Stimulated activated CD8-positive, alpha-beta memory T cell treated with anti-CD3 and anti-CD28 coated beads, Interleukin-12 subunit alpha, Interleukin-12 subunit beta, amount 100 ng/mL, for 24 hours (primary cell): Measurements from ENCODE around the gene PDXK.
"Not testable (repeated sequence)": the region's sequence is repeated elsewhere in the genome, so short reads cannot be mapped to it uniquely, and the experiment has no call there.

Experiments used
- DNase-seq: peaks from one replicate; pipeline ENCODE4 v3.0.0-alpha.2; 2020; ENCODE audit errors: extremely low read depth

Gene PDXK

DNA sequence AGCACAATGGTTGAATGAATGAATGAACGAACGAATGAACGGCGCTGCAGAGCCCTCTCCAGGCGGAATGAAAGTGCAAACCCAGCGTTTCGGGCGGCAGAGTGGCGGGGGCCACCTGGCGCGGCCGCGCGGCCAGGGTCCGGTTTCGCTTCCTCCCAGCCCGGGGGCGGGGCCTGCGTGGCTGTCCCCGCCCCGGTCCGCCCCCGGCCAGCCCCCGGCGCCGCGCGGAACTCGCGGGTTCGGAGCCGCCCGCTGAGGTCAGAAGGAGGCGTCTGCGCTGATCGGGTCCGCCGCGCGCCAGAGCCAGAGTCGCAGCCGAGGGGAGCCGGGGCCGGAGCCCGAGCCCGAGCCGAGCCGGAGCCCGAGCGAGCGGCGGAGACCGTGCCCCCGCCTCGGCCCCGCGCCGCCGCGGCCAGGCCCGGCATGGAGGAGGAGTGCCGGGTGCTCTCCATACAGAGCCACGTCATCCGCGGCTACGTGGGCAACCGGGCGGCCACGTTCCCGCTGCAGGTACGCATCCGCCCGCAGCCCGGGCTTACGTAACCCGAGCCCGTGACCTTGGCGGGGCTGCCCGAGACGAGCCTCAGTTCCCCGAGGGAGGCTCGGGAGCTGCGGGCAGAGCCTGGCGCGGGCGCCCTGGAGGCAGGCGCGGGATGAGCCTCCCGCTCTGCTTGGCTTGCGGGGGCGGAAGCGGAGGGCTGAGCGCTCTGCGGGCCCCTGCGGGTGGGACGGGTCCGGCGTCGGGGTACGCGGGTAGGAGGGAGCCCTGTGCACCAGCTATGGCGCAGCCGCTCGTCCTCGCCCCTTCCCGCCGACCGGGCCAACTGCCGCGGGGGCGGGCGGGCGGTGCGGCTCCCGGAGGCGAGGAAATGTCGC, at the start of gene PDXK:
Gene PDXK (plus strand): TSS at position 258 of the 876 bp plus-strand sequence. CDS start 166 bp downstream, at position 424.
- peak; percentile 45 for DNase-seq

DNA sequence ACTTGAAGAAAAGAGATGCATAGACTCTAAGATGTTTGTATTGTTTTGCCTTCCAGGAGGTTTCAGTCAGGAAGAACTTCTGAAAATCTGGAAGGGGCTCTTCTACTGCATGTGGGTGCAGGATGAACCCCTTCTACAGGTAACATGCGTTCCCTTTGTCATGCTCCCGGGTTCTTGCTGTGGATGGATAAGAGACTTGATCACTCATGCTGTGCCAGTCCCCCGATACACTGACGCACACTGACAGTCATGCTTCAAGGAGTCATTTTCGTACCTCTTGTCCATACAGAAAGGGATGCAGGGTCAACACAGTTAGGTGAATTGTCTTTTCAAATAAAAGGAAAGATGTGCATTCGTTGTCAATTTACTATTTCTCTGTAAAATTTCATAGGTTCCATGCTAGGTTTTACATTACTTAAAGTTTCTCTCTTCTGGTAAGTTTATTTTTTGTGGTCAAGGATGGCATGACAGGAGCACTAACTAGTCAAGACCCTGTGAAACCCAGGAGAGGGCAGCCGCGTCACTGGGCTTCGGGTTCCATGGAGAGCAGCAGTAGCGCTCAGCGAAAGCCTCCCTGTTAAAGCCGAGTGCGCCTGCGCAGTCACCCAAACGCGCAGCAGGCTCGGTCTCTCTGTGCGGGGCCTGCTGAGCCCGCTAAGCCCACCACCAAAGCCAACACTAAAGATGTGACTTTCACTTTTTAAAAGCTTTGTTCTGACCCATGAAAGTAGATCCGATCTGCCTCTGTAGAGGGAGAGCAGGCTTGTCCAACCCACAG, 48.9 kb upstream of the PDXK start:
- no peak for DNase-seq

DNA sequence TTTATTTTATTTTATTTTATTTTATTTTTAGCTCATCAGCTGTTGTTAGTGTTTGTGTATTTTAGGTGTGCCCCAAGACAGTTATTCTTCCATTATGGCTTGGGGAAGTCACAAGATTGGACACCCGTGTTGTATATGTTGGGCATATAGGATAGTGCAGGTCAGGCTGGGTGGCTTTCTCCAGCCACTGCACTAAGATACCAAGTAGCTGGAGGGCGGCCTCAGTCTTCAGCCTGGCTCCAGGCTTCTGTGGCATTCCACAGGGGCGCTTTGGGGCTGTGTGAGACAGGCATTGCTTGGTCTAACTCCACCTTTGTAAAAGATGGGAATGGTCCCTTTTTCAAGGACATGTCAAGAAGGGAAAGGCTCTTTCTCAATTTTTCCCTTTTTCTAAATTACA, 43.1 kb upstream of the PDXK start:
- no peak for DNase-seq

DNA sequence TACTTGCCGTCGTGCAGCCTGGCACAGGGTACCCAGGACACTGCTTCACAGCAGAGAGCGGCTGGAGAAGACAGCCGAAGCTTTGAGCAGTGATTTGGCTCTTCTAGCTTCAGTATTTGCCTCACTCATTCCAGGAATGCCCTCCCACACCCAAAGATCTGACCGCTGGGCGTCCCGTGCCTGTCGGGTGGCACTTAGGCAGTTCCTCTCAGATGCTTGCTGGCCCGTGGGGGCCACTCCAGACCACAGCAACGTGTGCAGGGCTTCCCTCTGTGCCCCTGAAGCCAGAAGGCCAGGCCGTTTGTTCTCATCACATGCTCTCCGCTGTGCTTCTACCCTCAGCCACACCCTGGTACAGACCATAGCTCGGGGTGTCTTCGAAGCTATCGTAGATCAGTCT, 42.5 kb upstream of the PDXK start:
- no peak for DNase-seq

DNA sequence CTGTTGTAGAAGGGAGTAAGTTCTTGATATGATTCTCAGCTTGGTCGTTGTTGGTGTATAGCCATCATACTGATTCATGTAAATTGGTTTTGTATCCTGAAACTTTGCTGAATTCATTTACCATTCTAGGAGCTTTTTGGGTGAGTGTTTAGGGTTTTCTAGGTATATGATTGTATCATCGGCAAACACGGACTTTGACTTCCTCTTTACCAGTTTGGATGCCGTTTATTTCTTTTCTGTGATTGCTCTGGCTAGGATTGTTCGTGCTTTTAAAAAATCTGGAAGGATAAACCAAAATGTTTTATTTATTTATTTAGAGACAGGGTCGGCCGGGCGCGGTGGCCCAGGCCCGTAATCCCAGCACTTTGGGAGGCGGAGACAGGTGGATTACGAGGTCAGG, 39.0 kb upstream of the PDXK start:
- no peak for DNase-seq

DNA sequence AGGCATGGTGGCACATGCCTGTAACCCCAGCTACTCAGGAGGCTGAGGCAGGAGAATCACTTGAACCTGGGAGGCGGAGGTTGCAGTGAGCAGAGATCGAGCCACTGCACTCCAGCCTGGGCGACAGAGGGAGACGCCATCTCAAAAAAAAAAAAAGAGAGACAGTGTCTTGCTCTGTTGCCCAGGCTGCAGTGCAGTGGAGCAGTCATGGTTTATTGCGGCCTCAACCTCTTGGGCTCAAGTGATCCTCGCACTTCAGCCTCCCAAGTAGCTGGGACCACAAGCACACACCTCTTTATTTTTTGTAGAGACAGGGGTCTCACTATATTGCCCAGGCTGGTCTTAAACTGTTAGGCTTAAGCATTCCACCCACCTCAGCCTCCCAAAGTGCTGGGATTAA, 38.5 kb upstream of the PDXK start:
- not testable (repeated sequence) for DNase-seq

DNA sequence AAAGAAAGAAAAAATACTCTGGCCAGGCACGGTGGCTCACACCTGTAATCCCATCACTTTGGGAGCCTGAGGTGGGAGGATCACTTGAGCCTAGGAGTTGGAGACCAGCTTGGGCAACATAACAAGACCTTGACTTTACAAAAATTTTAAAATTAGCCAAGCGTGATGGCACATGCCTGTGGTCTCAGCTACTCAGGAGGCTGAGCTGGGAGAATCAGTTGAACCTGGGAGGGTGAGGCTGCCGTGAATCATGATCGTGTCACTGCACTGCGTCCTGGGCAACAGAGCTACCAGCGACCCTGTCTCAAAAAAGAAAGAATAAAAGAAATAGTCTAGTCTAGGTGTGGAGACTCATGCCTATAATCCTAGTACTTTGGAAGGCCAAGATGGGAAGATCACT, 37.3 kb upstream of the PDXK start:
- no peak for DNase-seq

DNA sequence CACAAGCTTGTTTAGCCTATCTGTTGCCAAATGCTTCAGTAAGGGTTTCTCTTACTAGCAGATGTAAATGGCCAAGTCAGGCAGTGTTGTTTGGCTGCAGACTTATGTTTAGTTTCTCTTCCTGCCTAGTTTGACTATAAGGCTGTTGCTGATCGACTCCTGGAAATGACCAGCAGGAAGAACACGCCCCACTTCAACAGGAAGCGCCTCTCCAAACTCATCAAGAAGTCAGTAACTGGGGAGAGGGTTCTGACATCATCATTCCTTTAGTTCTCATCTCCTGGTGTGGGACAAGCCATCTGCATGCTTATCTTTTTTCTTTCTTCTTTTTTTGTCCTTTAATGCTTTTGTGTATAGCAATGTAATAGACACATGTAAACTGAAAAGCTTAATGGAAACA, 34.5 kb upstream of the PDXK start:
- no peak for DNase-seq

DNA sequence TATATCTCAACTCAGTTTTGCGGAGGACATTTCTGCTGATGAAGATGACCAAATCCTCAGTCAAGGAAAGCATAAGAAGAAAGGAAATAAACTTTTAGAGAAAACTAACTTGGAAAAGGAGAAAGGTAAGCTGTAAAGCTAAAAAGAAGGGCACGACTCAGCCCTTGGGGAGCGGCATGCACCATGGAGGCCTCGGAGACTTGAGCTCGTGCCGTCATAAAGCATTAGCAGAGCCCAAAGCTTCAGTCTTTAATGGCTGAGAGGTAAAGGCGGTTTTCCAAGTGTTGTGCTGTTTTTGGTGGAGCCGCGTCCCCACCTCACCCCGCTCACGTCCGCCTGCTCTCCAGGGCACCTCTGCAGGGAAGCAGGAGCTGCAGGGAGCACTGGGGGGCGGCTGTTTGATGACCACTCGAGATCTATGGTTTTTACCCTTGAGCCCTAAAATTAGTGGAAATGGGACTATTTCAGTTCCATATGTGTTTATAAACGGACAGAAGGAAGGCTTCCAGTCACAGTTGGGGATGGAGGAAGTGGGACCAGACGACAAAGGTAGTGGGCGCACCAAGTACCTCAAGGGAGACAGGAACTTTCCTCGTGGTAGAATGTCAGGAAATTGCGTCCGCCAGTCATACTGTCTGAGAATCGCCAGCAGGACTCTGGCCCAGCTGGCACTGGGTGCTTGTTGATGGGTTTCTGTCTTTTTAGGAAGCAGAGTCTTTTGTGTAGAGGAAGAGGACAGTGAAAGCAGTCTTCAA, 31.9 kb upstream of the PDXK start:
- DNase-seq: no peak

DNA sequence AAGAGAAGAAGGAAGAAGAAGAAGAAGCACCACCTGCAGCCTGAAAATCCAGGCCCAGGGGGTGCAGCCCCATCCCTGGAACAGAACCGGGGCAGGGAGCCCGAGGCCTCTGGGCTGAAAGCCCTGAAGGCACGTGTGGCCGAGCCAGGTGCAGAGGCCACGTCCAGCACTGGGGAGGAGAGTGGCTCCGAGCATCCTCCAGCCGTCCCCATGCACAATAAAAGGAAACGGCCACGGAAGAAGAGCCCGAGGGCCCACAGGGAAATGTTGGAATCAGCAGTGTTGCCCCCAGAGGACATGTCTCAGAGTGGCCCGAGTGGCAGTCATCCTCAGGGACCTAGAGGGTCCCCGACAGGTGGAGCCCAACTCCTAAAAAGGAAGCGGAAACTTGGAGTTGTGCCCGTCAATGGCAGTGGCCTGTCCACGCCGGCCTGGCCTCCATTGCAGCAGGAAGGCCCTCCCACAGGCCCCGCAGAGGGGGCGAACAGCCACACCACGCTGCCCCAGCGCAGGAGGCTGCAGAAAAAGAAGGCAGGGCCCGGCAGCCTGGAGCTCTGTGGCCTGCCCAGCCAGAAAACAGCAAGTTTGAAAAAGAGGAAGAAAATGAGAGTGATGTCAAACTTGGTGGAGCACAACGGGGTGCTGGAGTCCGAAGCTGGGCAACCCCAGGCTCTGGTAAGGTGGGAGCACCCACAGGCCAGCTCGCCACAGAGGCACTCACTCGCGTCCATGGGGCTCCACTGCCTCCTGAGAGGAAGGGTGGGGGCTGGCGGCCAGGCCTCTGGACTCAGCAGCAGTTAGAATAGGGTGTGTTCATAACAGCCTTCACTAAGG, 31.1 kb upstream of the PDXK start:
- DNase-seq: no peak

DNA sequence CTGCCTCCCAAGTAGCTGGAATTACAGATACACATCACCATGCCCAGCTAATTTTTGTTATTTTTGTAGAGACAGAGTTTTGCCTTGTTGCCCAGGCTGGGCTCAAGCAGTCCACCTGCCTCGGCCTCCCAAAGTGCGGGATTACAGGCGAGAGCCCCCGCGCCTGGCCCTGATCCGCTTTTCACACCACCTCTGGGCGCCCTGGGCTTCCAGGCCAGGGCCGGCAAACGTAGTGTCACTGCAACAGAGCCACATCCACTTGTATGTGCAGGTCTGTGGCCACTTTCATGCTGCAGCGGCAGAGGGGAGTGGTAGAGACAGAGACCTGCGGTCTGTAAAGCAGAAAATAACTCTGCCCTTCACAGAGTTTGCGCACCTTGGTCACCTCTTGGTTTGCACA, 30.0 kb upstream of the PDXK start:
- no peak for DNase-seq

DNA sequence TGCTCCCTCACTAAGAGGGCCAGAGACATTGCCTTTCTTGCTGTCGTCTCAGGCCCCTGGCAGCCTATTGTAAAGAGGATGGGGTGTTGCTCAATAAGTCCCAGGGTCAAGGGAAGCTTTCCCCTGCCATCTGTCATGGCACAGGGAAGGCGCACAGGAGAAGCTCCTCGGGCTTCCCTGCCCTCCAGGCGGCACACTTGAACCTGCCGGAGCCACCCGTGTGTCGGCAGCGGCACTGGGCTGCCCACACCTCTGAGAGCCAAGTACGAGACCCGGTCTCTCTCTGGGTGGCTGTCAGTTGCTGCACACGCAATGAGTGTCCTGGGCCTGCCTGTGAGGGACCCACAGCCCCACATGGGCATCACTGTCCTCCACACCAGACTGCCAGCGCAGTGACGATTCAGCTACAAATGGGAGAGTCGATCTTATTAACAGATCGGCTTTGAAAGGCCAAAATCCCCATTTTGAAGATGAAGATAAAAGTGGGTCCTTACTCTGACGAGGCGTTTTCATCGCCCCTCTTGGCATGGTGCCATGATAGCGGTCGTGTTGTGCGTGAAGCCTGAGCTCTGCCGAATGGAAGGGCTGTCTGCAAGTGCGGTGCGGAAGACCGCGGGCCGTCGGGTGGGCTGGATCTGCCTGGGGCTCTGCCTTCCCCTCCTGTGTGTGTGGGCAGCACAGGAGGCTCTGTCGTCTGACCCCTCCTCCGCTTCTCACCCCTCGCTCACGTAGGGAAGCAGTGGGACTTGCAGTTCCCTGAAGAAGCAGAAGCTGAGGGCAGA, 29.2 kb upstream of the PDXK start:
- DNase-seq: no peak

DNA sequence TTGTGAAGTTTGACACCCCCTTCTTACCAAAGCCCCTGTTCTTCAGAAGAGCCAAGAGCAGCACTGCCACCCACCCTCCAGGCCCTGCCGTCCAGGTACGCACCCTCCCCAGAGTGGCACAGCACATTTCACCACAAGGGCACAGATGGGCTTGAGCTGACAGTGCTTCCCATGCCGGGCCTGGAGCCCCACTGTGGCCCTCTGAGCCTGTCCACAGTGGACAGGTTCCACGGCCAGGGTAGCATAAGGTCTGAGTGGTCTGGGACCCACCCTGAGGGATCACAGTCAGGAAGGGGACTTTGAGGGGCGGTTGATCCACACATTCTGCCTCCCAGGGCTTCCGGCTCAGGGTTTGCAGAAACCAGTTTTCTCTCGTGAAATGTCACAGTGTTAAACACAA, 28.6 kb upstream of the PDXK start:
- DNase-seq: no peak

DNA sequence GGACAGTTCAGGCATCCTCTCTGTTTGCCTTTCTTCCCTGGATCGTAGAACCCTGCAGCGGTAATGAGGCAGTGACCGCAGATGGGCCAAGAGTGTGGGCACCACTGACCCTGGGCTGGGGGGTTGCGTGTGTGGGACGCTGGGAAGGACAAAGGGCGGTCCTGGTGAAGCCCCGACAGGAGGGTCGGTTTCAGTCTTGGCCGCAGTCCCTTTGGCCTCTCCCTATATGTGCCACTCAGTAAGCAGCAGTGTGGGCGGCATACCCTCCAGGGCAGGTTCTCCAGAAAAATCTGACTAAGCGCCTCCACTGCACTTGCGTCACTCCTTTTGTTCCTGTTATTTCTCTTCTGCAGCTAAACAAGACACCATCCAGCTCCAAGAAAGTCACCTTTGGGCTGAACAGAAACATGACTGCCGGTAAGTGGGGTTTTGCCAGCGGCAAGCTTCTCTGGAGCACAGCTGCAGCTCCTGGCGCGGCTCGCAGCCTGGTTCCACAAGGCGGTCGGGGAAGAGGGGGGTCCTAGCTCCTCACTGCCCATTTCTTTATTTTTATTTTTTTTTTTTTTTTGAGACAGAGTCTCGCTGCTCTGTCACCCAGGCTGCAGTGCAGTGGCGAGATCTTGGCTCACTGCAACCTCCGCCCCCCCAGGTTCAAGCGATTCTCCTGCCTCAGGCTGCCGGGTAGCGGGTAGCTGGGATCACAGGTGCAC, 27.7 kb upstream of the PDXK start:
- DNase-seq: no peak

DNA sequence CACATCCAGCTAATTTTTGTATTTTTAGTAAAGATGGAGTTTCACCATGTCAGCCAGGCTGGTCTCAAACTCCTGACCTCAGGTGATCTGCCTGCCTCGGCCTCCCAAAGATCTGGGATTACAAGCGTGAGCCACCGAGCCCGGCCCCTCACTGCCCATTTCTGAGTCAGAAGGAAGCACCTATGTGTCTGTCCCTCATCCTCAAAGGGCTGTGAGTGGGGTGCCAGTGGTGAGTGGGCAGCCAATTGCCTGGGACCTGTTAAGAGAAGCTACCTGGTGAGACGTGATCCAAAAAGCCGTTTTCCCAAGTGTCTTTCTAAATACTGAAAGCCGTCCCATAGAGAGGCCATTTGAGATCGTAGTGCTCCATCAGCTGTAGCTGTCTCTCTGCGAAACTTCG, 27.1 kb upstream of the PDXK start:
- no peak for DNase-seq

DNA sequence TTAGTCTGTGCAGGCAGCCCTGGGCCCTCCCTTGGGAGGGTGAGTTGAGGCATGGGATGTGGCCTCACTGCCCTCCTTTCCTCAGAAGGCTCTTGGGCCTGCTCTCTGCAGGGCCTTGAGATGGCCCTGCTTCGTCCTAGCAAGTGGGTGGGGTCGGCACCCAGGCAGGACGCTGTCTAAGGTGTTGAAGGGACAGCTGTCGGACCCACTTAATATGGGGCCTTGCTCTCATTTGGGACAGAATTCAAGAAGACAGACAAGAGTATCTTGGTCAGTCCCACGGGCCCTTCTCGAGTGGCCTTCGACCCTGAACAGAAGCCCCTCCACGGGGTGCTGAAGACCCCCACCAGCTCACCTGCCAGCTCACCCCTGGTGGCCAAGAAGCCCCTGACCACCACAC, 26.0 kb upstream of the PDXK start:
- DNase-seq: no peak

DNA sequence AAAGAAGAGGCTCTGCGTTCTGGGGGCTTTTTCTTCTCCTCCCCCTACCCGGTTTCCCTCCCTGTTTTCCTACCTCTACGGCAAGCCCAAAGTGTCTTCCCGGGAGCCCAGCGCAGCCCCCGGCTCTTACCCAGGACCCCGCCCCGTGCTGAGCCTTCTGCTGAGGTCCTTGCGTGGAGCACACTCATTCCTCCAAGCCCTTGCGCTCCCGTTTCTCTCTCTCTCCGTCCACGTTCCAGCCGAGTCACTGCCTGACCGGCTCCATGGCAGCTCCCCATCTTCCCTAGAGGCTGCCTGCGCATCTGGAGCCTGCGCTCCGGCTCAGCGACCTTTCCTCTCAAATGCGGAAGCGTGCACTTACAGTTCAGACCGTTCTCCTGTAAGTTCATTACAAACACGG, 24.9 kb upstream of the PDXK start:
- DNase-seq: no peak

DNA sequence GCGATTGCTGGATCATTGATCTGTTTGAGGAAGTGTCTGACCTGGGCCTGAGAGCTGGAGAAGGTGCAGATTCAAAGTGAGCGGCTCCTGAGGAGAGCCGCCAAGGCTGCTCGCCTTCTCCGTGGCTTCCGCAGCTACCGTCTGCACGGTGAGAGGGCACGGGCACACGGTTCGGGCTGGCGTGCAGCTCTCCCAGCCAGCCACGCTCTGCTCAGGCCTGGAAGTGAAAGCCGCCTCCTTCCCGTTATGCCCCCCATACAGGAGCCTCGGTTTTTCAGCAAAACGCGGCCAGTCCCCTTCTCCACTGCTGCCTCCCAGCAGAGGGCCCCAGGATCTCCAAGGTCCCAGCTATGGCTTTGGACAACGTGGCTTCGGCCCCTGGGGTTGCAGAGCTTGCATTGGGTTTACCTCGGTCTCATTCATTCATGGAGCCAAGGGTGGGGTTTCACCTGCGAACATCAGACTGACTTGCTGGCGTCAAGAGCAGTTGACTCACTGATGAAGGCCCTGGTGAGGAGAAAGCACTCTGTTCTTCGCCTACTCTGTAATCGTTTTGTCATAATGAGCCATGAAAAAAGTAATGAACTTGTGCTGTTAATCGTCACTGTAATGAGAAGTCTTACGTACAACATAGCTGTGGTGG, 24.4 kb upstream of the PDXK start:
- no peak for DNase-seq

DNA sequence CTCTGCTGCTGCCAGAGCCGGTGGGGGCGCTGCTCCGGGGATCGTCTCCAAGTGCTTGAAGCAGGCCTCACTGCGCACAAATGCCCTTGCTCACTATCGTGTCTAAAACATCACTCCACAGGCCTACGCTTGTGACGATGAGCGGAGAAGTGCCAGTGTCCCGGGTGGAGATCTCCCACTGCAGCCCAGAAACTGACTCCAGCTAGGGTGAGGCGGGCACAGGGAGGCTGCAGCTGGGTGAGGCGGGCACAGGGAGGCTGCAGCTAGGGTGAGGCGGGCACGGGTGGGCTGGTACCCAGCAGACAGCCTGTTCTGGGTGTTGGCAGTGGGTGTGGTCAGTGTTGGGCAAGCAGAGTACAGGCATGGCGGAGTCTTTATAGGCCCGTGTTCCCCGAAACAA, 22.7 kb upstream of the PDXK start:
- no peak for DNase-seq
